Natural killer cell (primary cell): ENCODE data around the gene PROCA1. TPM values are rescaled to one million over a fixed set of nuclear protein-coding genes. Genes with fewer than 3 reads are reported as not detected.
A peak's percentile ranks its signal among the peaks of the same experiment; 100 is the strongest.

ENCODE experiments used
- ATAC-seq, 3 donors: fragments of 150-1000 bp in 2 of 3; fragments of 200-7000 bp in 1 of 3; cut with Tn5 transposase; 1 replicate in 1 of 3; 2 replicates in 2 of 3; pipeline ENCODE4 v1.10.0; 2021; ENCODE audit warnings: mild to moderate bottlenecking in 2 of 3, moderate library complexity in 2 of 3
- DNase-seq, 2 donors: peaks; one replicate each; pipeline versions ENCODE4 v3.0.0 to v3.0.0-alpha.2; 2013 to 2021; ENCODE audit warnings: mixed read lengths in 1 of 2
- H3K27ac ChIP-seq: one replicate; pipeline ENCODE4 v1.5.1; 2013; ENCODE audit warnings: mild to moderate bottlenecking, low read length
- H3K27me3 ChIP-seq: one replicate; pipeline ENCODE4 v1.6.1; 2013; ENCODE audit warnings: low read length; ENCODE audit not compliant: control insufficient read depth, insufficient read depth
- H3K36me3 ChIP-seq: one replicate; pipeline ENCODE4 v1.6.1; 2013; ENCODE audit warnings: low read length; ENCODE audit not compliant: control insufficient read depth, insufficient read depth
- H3K4me1 ChIP-seq: one replicate; pipeline ENCODE4 v1.6.1; 2013; ENCODE audit warnings: low read length; ENCODE audit not compliant: control insufficient read depth, insufficient read depth
- H3K4me3 ChIP-seq: one replicate; pipeline ENCODE4 v1.5.1; 2013; ENCODE audit warnings: low read length
- H3K9me3 ChIP-seq: one replicate; pipeline ENCODE4 v1.6.1; 2013; ENCODE audit warnings: low read length; ENCODE audit not compliant: control insufficient read depth, insufficient read depth
- H3K27ac Mint-ChIP-seq, 2 donors: one replicate each; pipeline ENCODE4 v1.8.0; 2022; ENCODE audit warnings: mild to moderate bottlenecking in 2 of 2, mixed read lengths in 2 of 2, moderate library complexity in 1 of 2
- H3K27me3 Mint-ChIP-seq, 2 donors: one replicate each; pipeline ENCODE4 v1.8.0; 2022; ENCODE audit warnings: low read depth in 2 of 2, mixed read lengths in 2 of 2
- H3K36me3 Mint-ChIP-seq: one replicate; pipeline ENCODE4 v1.8.0; 2022; ENCODE audit warnings: mixed read lengths
- H3K4me1 Mint-ChIP-seq, 2 donors: one replicate each; pipeline ENCODE4 v1.8.0; 2022; ENCODE audit warnings: mixed read lengths in 2 of 2
- H3K4me3 Mint-ChIP-seq: one replicate; pipeline ENCODE4 v1.8.0; 2022; ENCODE audit warnings: mild to moderate bottlenecking, moderate library complexity, mixed read lengths
- H3K9me3 Mint-ChIP-seq, 2 donors: one replicate each; pipeline ENCODE4 v1.8.0; 2022; ENCODE audit warnings: mixed read lengths in 2 of 2
- WGBS: methylation state at CpG from one replicate; pipeline ENCODE4 v1.1.7; 2013; ENCODE audit warnings: missing lambda C conversion rate; ENCODE audit not compliant: insufficient coverage; 5-methylcytosine and 5-hydroxymethylcytosine counted together
- intact Hi-C: fragments of 100-400 bp; cut with micrococcal nuclease; formaldehyde crosslinking; loops from one replicate; pipeline ENCODE4 v1.14.2; 2022
- total RNA-seq, 4 donors: library from RNA; stranded (reverse); fragments of 120-200 nt in 1 of 4; gene quantifications; one replicate each; pipeline versions ENCODE4 v1.2.3 to v1.2.4, GENCODE V29; 2013 to 2022
- TF ChIP-seq, protein P1 (sequence below): fragments of 200-600 bp; IDR thresholded peaks from one replicate; pipeline ENCODE4 v1.8.0; 2022; ENCODE audit warnings: antibody characterized with exemption

Gene PROCA1
- total RNA-seq, 3 donors from 2014 or later (not counting 1 experiment from before 2014, with no cell fraction given) = 2.3 to 5.8 (median 3.6) TPM

DNA sequence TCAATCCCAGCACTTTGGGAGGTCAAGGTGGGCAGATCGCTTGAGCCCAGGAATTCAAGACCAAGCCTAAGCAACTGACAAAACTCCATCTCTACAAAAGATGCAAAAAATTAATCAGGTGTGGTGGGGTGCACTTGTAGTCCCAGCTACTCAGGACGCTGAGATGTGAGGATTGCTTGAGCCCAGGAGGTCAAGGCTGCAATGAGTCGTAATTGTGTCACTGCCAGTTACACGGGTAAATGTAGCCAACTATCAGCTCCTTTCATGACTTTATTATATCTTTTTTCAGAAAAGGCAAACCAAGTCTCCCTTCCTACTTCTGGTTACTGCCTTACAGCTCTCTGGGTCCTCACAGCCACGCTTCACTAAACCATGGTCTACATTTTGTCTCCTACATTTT, 53.9 kb downstream of the PROCA1 start:
- peaks cover 25 to 35% of the 10 kb centered on the region in 2 donors for H3K4me1 Mint-ChIP-seq
- intact Hi-C loops = no loop called here
- no peaks in the 10 kb centered on the region for H3K9me3 Mint-ChIP-seq
- Histone ChIP-seq H3K4me1 (peaks cover 10% of the 10 kb centered on the region), H3K36me3 (peaks cover 12% of the 10 kb centered on the region), H3K27ac (no peak overlapping the region), H3K27me3 (no peaks in the 10 kb centered on the region), H3K9me3 (no peaks in the 10 kb centered on the region), H3K4me3 (no peak overlapping the region)
- no peak overlapping the region for H3K4me3 Mint-ChIP-seq
- no peaks in the 10 kb centered on the region for H3K36me3 Mint-ChIP-seq
- TF ChIP-seq, protein P1, sequence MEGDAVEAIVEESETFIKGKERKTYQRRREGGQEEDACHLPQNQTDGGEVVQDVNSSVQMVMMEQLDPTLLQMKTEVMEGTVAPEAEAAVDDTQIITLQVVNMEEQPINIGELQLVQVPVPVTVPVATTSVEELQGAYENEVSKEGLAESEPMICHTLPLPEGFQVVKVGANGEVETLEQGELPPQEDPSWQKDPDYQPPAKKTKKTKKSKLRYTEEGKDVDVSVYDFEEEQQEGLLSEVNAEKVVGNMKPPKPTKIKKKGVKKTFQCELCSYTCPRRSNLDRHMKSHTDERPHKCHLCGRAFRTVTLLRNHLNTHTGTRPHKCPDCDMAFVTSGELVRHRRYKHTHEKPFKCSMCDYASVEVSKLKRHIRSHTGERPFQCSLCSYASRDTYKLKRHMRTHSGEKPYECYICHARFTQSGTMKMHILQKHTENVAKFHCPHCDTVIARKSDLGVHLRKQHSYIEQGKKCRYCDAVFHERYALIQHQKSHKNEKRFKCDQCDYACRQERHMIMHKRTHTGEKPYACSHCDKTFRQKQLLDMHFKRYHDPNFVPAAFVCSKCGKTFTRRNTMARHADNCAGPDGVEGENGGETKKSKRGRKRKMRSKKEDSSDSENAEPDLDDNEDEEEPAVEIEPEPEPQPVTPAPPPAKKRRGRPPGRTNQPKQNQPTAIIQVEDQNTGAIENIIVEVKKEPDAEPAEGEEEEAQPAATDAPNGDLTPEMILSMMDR = no peak
- DNase-seq (no peak), ATAC-seq (no peak)
- H3K27me3 Mint-ChIP-seq = no peaks in the 10 kb centered on the region
- WGBS = 95% methylated on average over 4 of the region's 5 CpGs
- no peak overlapping the region for H3K27ac Mint-ChIP-seq

DNA sequence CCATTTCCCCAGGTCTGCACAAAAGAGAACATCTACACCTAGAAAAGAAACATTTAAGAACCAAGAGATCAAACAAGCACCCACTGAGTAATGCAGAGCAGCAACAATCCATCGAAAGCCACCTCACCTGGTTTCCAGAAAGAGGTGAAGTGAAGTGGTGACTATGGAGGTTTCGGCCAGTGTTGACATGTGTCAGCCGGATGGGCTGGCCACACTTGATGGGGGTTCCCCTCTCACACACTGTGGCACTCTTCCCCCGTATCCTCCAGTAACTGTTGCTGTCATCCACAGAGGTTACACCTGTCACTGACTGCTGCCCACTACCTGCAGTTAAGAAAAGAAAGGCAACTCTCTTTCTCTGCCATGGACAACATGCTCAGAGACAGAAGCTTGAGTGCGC, 56.5 kb downstream of the PROCA1 start:
- Histone ChIP-seq H3K4me3 (no peak overlapping the region), H3K27ac (no peak overlapping the region), H3K36me3 (peaks cover 26% of the 10 kb centered on the region), H3K27me3 (no peaks in the 10 kb centered on the region), H3K9me3 (no peaks in the 10 kb centered on the region), H3K4me1 (no peaks in the 10 kb centered on the region)
- Mint-ChIP-seq H3K36me3 (no peaks in the 10 kb centered on the region), H3K27ac (peak overlapping the region; percentile 2 to 35), H3K4me3 (no peak overlapping the region), H3K27me3 (no peaks in the 10 kb centered on the region), H3K4me1 (peaks cover 5 to 15% of the 10 kb centered on the region in 2 donors), H3K9me3 (no peaks in the 10 kb centered on the region)
- peak in 1 of 3 donors; percentile 20 for ATAC-seq
- intact Hi-C loops = no loop called here
- 99% methylated on average over 4 of the region's 5 CpGs for WGBS
- TF ChIP-seq, protein P1 = no peak
- DNase-seq = no peak

Other genes with a start within 250 kb of the PROCA1 start
- gene SLC13A2, start 238.2 kb downstream of the PROCA1 start, total RNA-seq = not detected
- gene FOXN1, start 205.5 kb downstream of the PROCA1 start, total RNA-seq = not detected
- 100 to 1,000 TPM in 1 of 3 donors, 10 to 100 TPM in 2; 79.1 to 106 (median 79.3) TPM for gene UNC119, start 159.3 kb downstream of the PROCA1 start, total RNA-seq
- 10 to 100 TPM; 88.3 to 95.3 (median 92.3) TPM for gene PIGS, start 140.4 kb downstream of the PROCA1 start, total RNA-seq
- gene ALDOC, start 135.0 kb downstream of the PROCA1 start, total RNA-seq = 10 to 100 TPM; 18.2 to 25.4 (median 23.0) TPM
- 10 to 100 TPM; 18.0 to 19.6 (median 19.3) TPM for gene SPAG5, start 112.9 kb downstream of the PROCA1 start, total RNA-seq
- gene RSKR, start 97.7 kb downstream of the PROCA1 start, total RNA-seq = 10 to 100 TPM in 2 of 3 donors, 1 to 10 TPM in 1; 10.0 to 14.6 (median 14.0) TPM
- 100 to 1,000 TPM; 169 to 199 (median 188) TPM for gene BLTP2, start 66.7 kb downstream of the PROCA1 start, total RNA-seq
- 10 to 100 TPM; 53.0 to 65.3 (median 53.7) TPM for gene SDF2, start 50.0 kb downstream of the PROCA1 start, total RNA-seq
- gene SUPT6H, start 49.7 kb downstream of the PROCA1 start, total RNA-seq = 100 to 1,000 TPM; 170 to 184 (median 177) TPM
- gene RAB34, start 6.0 kb upstream of the PROCA1 start, total RNA-seq = 10 to 100 TPM in 1 of 3 donors, 1 to 10 TPM in 2; 3.7 to 12.9 (median 3.8) TPM
- gene RPL23A, start 8.1 kb upstream of the PROCA1 start, total RNA-seq = 1,000 to 10,000 TPM; 1,375 to 1,532 (median 1,498) TPM
- gene TLCD1, start 14.3 kb upstream of the PROCA1 start, total RNA-seq = 1 to 10 TPM in 1 of 3 donors, not detected in 2; 1.0 TPM
- 1 to 10 TPM; 5.9 to 7.4 (median 6.8) TPM for gene NEK8, start 16.9 kb upstream of the PROCA1 start, total RNA-seq
- 100 to 1,000 TPM in 2 of 3 donors, 10 to 100 TPM in 1; 97.8 to 209 (median 122) TPM for gene TRAF4, start 32.1 kb upstream of the PROCA1 start, total RNA-seq
- 10 to 100 TPM; 16.9 to 26.0 (median 20.0) TPM for gene FAM222B, start 130.9 kb upstream of the PROCA1 start, total RNA-seq
- gene ERAL1, start 143.1 kb upstream of the PROCA1 start, total RNA-seq = 10 to 100 TPM; 20.9 to 35.2 (median 27.3) TPM
- gene FLOT2, start 185.8 kb upstream of the PROCA1 start, total RNA-seq = 100 to 1,000 TPM; 132 to 152 (median 152) TPM
- 10 to 100 TPM; 22.5 to 27.3 (median 23.2) TPM for gene DHRS13, start 191.2 kb upstream of the PROCA1 start, total RNA-seq
- 100 to 1,000 TPM; 163 to 177 (median 171) TPM for gene PHF12, start 239.6 kb upstream of the PROCA1 start, total RNA-seq